AML-193 (cell line): ENCODE measurements around the gene HDAC10.
"Not testable (repeated sequence)": the region's sequence is repeated elsewhere in the genome, so short reads cannot be mapped to it uniquely, and the experiment has no call there.

Experiments used
- DNase-seq, 2 experiments: peaks; one replicate each; lab custom pipeline; 2025; lab: John Stamatoyannopoulos, UW

The HDAC10 gene

DNA sequence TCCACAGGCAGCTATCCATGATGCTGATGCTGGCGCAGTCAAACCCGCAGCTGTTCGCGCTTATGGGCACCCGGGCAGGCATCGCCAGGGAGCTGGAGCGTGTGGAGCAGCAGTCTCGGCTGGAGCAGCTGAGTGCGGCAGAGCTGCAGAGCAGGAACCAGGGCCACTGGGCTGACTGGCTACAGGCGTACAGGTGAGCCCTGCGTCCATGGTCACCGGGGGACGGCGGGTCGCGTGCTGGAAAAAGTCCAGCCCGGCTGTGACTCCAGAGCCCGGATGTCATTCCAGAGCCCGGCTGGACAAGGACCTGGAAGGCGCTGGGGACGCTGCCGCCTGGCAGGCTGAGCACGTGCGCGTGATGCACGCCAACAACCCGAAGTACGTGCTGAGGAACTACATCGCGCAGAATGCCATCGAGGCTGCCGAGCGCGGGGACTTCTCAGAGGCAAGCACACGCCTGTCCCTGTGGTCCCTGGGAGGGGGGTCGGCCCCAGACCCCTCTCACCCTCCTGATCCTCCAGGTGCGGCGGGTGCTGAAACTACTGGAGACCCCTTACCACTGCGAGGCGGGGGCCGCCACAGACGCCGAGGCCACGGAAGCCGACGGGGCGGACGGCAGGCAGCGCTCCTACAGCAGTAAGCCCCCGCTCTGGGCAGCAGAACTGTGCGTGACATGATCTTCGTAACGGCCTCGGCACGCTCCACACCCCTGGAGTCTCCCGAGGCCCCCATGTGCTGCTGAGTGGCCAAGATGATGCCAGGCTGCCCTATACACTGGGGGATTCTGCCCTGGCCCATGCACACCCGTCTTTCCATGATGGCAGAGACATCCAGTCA, 34.2 kb downstream of the HDAC10 start:
- no peak for DNase-seq

DNA sequence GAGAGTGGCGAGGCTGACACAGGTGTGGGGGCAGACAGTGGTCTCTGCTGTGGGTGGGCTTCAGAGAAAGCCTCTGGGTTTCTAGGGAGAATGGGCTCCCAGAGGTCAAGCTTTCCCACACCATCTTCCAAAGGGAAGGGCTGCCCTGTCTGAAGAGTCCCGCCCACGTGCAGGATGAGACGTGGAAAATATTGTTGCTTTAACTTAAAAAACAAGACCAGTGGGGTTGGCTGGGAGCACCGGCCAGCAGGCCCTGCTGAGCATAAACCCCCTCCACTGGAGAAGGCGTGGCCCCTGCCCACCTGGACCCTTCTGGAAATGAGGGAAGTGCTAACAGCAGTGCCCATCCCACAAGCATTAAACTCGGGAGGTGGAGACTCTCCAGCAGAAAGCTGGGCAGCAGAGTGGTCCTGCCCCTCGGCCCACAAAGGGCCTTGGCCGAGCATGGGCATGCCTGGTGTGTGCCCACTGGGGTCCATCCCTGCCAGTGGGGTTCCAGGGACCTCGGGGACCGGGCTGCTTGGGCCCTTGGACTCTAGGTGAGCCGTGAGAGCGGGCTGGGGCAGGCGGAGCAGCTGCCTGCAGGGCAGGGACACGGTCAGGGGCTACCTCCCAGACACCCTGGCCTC, 34.9 kb downstream of the HDAC10 start:
- no peak for DNase-seq

DNA sequence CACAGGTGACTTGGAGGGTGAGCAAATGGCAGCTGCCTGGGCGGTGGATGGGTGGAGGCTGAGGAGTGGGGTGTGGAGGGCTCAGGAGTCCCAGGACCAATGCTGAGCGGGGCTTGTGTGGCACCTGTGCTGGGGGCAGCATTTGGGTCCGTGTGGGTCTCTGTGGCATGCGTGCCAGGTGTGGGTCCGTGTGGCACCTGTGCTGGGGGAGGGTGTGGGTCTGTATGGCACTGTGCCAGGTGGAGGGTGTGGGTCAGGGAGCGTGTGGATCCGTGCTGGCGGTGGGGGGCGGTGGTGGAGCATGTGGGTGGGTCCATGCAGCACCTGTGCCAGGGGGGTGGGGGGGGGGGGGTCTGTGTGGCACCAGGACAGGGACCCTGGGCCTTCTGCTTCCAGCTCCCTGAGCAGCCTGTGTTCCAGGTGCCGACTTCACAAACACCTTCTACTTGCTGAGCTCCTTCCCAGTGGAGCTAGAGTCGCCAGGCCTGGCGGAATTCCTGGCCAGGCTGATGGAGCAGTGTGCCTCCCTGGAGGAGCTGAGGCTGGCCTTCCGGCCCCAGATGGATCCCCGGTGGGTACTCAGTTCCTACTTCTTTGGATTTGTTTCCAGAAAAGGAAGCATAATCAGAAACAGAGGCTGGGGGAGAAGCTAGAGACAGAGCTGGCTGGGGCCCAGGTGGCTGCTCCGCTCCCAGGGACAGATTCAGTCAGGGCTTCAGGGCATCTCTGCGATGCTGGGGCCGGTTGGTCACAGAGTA, 35.6 kb downstream of the HDAC10 start:
- no peak for DNase-seq

GRCh38 chr22:50213263-50213662, 37.8 kb downstream of the HDAC10 start:
- no peak for DNase-seq

DNA sequence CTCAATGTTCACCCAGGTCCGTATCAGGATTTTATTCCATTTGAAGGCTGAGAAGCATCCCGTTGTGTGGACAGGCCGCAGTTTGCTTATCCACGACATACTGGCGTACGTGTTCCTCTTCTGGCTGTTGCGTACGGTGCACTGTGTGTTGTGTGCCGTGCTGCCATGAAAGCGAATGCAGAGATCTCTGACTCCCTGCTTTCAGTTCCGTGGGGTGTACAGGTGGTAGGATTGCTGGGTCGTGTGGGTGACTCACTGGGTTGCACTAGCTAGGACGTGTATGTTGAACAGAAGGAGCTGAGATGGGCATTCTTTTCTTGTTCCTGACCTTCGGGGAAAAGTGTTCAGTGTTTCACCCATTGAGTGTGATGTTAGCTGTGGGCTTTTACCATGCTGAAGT, 39.9 kb downstream of the HDAC10 start:
- no peak for DNase-seq

GRCh38 chr22:50210378-50211139, 40.5 kb downstream of the HDAC10 start:
- no peak for DNase-seq

GRCh38 chr22:50209893-50210292, 41.2 kb downstream of the HDAC10 start:
- peak; percentile 39 to 61 for DNase-seq

GRCh38 chr22:50208939-50209892, 41.8 kb downstream of the HDAC10 start:
- no peak for DNase-seq

GRCh38 chr22:50208430-50208938, 42.6 kb downstream of the HDAC10 start:
- no peak for DNase-seq

DNA sequence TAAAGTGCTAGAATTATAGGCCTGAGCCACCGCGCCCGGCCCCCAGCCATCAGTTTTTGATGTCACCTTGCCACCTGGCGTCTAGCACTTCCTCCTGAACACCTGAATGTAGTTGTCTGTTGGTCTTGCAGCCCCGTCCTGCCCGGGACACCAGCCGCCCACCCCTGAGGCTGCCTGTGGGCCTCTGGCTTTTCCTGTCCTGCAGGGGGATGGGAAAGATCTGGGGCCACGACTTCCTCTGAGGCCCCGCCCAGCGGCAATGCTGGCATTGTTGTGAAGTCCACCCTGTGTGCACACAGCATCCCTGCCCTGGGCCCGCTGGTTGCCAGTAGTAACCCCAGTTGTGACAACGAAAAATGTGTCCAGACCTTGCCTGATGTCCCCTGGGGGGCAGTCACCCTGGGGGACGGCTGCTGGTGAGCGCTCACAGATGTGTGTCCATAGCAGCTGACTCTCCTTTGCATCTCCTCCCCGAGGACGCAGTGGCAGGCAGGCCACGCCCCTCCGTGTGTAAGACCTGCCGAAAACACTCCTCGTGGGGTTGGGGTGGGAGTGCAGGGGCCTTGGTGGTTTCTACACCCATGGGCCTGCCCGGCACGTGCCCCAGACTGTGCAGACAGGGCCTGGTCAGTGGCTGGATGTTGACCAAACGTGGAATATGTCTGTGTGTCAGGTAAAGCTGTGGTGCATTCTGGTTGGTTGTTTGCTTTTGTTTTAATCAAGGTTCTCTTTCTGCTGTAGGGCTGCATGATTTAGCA, 43.5 kb downstream of the HDAC10 start:
- DNase-seq, result no peak

GRCh38 chr22:50206599-50206998, 44.5 kb downstream of the HDAC10 start:
- DNase-seq, result no peak

DNA sequence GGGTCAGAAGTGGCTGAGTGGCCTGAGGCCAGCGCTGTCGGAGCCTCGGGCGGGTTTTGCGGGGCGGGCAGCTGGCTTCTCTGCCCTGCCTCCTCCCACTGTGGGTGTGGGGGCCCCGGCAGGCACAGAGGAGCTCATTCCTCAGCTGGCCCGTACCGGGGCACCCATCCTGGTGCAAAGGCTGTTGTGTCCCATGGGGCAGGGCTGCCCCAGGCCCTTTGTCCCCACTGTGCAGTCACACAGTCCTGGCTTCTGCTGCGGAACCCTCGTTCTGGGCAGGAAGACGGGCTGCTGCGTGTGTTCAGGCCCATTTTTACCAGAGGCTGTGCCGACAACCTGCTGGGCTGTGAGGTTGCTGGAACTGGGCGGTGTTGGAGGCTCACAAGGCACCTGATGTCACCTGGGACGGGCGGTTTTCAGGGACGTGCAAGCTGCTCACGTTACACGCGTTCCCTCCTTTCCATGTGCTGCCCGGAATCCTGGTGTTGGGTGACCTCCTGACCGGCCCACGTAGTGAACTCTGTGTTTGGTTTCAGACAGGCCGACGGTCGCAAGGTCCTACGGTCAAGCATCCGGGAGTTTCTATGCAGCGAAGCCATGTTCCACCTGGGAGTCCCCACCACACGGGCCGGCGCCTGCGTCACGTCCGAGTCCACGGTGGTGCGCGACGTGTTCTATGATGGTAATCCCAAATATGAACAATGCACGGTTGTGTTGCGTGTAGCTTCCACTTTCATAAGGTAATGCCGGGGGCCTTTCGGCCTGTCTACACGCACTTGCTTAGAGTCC, 45.1 kb downstream of the HDAC10 start:
- no peak for DNase-seq

GRCh38 chr22:50204998-50205397, 46.1 kb downstream of the HDAC10 start:
- DNase-seq, result not testable (repeated sequence)

GRCh38 chr22:50204571-50204970, 46.5 kb downstream of the HDAC10 start:
- DNase-seq, result no peak

DNA sequence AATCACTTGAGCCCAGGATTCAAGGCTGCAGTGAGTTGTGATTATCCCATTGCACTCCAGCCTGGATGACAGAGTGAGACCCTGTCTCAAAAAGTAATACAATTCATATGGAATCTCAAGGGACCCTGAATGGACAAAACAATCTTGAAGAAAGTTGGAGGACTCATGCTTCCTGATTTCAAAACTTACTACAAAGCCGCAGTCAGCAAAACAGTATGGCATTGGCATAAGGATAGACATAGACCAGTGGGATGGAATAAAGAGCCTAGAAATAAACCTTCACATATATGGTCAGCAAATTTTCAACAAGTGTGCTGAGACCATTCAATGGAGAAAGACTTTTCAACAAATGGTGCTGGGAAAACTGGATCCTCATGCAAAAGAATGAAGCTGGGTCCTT, 47.8 kb downstream of the HDAC10 start:
- no peak for DNase-seq

DNA sequence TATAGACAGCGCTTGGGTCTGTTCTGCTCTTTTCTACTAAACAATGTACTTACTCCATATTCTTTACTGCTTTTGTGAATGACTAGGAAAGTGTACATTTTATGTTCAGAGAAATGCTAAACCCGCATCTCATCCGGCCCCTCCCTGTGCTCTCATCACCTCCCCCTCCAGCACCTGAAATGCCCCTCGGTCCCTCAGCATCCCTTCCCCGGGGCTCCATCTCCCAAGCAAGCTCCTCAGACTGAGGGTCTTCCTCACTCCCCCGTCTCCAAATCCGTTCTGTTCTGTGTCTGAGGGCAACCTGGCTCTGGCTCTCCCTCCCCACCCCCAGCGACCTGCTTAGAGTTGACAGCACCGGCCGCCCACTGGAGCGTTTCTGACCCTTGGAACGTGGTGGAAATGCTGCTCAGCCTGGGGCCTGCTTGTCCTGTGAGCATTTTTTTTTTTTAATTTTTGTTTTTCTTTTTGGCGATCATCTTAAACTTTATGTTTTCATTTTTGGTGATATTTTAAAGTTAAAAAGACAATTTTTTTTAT, 48.9 kb downstream of the HDAC10 start:
- DNase-seq, result no peak

DNA sequence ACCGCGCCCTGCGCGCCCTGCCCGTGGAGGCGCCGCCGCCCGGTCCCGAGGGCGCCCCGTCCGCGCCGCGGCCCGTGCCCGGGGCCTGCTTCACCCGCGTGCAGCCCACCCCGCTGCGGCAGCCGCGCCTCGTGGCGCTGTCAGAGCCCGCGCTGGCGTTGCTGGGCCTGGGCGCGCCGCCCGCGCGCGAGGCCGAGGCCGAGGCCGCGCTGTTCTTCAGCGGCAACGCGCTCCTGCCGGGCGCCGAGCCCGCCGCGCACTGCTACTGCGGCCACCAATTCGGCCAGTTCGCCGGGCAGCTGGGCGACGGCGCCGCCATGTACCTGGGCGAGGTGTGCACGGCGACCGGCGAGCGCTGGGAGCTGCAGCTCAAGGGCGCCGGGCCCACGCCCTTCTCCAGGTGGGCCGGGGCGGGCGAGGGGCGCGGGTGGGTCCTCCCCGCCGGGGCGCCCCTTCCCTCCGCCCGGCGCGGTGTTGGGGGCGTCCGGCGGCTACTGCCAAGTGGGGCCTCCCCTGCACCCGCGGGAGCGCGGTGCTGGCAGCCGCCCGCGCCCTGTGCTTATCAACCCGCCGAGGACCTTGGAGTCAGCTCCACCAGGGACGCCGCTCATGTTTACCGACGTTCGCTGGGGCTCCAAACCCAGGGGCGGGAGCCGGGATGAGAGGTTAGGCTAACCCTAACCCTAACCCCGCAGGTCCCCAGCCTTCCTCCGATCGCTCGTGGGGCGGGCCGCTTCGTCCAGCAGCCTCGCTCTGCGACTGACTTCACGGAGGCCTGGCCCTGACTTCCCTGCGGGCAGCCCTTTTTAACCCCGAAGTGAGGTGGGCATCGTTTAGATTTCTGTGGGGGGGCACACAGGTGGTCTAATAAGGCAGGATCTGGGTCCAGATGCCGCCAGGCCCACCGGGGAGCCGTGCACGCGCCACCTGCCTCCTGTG, 49.6 kb downstream of the HDAC10 start:
- DNase-seq, result no peak
